H1 (cell line): ENCODE data around the gene MAOA. TPM values are rescaled to one million over a fixed set of nuclear protein-coding genes. Genes with fewer than 3 reads are reported as not detected.

Experiments used
- CHD7 ChIP-seq: fragments of 300-600 bp; sonication (generic); IDR thresholded peaks from 2 replicates; pipeline ENCODE4 v1.7.1; 2012; ENCODE audit warnings: low read length, moderate library complexity, mild to moderate bottlenecking, inconsistent platforms; ENCODE audit not compliant: insufficient replicate concordance
- CREB1 ChIP-seq: IDR thresholded peaks from 2 replicates; pipeline ENCODE4 v1.6.1; 2012; ENCODE audit warnings: inconsistent platforms
- CTBP2 ChIP-seq: IDR thresholded peaks from 2 replicates; pipeline ENCODE4 v1.7.0; 2011; ENCODE audit warnings: borderline replicate concordance, mild to moderate bottlenecking, moderate library complexity, mixed read lengths, low read length; ENCODE audit not compliant: insufficient read depth, insufficient read length
- E2F6 ChIP-seq: IDR thresholded peaks from 2 replicates; pipeline ENCODE4 v1.6.1; 2012; ENCODE audit warnings: inconsistent platforms
- KDM4A ChIP-seq: IDR thresholded peaks from one replicate; pipeline ENCODE4 v1.7.1; 2012; ENCODE audit warnings: low read depth, mild to moderate bottlenecking, moderate library complexity, low read length, inconsistent platforms; ENCODE audit not compliant: severe bottlenecking
- KDM5A ChIP-seq: fragments of 200-600 bp; IDR thresholded peaks from 2 replicates; pipeline ENCODE4 v1.7.1; 2012; ENCODE audit warnings: mild to moderate bottlenecking, low read length, inconsistent platforms, mixed read lengths
- NANOG ChIP-seq: IDR thresholded peaks from 2 replicates; pipeline ENCODE4 v1.6.1; 2011; ENCODE audit warnings: low read length, low read depth, mild to moderate bottlenecking, inconsistent platforms; ENCODE audit not compliant: insufficient read depth, poor library complexity, severe bottlenecking
- POU5F1 ChIP-seq: IDR thresholded peaks from 2 replicates; pipeline ENCODE4 v1.6.1; 2011; ENCODE audit warnings: low read depth, mild to moderate bottlenecking, low read length, moderate library complexity
- SAP30 ChIP-seq: fragments of 300-600 bp; sonication (generic); IDR thresholded peaks from 2 replicates; pipeline ENCODE4 v1.7.1; 2012; ENCODE audit warnings: low read length, moderate library complexity, mild to moderate bottlenecking, inconsistent platforms; ENCODE audit not compliant: insufficient read depth, insufficient replicate concordance
- TAF7 ChIP-seq: optimal IDR thresholded peaks from 2 replicates; pipeline ENCODE3; 2011; ENCODE audit warnings: low read depth, mild to moderate bottlenecking, inconsistent platforms, low read length, moderate library complexity, borderline replicate concordance
- polyA plus RNA-seq, 7 experiments: library from polyadenylated mRNA; depleted of rRNA in 3 of 7; stranded (reverse) in 5 of 7; unstranded in 2 of 7; fragments of >200 nt in 5 of 7; fragments of 200-250 nt in 2 of 7; gene quantifications; 1 replicate in 5 of 7; 2 replicates in 1 of 7; 4 replicates in 1 of 7; pipeline versions ENCODE4 v1.2.1 to v1.2.3, GENCODE V29; 2011 to 2013; ENCODE audit warnings: missing spikeins in 2 of 7, mixed read lengths in 2 of 7
- total RNA-seq: library from RNA; stranded (reverse); fragmentation: NEBNext Ultra II Directional; extraction: Animal tissue kit (Norgen Biotek cat#: 25700); gene quantifications from 2 replicates; pipeline ENCODE4 v1.2.1, GENCODE V29; 2021

The MAOA gene
- total and polyA plus RNA-seq, 2 of the 8 experiments (the other 6 are each of a cell fraction or from before 2014, with no cell fraction given), result 2.6 to 8.2 TPM

DNA sequence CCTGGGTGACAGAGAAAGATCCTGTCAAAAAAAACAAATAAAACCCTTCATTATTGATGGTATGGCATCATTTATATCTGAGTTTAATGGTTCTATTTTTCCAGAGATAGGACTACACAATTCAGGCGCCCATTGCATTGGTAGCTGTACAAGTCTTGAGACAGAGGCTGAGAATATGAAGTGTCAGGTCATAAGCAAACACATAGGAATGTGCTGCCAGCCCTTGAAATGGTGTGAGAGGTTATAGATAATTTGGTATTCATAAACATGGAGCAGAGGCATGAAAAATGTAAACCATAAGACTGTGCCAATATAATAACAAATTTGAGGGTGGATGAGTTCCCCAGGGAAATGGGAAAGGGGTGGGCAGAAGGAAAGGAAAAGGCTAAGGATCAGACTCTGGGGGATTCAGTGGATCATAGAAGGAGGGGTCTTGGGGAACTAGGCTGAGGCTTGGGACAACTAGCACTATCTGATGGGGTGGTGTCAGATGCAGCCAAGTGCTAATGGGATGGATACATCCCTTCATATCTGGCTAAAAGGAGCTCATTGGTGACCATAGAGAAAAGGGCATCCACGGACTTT is 50.8 kb downstream of the MAOA start (continued):
- TF ChIP-seq CHD7 (no peak), KDM4A (no peak), CTBP2 (no peak), SAP30 (no peak), NANOG (no peak), E2F6 (no peak), CREB1 (no peak), POU5F1 (no peak), TAF7 (no peak), KDM5A (no peak)
